ENCODE measurements around the gene GPR149.
"Not testable (repeated sequence)": the region's sequence is repeated elsewhere in the genome, so short reads cannot be mapped to it uniquely, and the experiment has no call there.

The GPR149 gene, protein sequence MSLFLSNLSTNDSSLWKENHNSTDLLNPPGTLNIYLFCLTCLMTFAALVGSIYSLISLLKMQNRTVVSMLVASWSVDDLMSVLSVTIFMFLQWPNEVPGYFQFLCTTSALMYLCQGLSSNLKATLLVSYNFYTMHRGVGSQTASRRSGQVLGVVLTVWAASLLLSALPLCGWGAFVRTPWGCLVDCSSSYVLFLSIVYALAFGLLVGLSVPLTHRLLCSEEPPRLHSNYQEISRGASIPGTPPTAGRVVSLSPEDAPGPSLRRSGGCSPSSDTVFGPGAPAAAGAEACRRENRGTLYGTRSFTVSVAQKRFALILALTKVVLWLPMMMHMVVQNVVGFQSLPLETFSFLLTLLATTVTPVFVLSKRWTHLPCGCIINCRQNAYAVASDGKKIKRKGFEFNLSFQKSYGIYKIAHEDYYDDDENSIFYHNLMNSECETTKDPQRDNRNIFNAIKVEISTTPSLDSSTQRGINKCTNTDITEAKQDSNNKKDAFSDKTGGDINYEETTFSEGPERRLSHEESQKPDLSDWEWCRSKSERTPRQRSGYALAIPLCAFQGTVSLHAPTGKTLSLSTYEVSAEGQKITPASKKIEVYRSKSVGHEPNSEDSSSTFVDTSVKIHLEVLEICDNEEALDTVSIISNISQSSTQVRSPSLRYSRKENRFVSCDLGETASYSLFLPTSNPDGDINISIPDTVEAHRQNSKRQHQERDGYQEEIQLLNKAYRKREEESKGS

DNA sequence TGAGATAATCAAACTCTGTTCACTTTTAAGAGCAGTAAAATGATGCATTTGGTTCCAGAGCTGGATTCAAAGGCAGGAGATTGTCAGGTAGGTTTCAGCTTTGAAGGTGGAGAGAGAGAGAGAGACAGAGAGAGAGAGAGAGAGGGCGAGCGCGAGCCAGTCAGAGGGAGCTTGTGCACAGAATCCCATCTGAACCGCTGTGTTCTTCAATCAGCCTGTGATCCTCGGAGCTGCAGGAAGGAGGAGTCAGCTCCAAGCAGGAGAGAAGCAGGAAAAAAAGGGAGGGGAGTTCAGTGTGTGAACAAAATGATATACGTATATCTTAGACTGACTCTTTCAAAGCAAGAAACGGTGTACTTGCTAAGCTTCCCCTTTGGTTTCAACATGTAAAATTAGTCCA, at the start of gene GPR149:
Gene GPR149 (minus strand): TSS at position 177 of the 400 bp plus-strand sequence. CDS start 575 bp downstream, outside the sequence.
- no peak for DNase-seq

DNA sequence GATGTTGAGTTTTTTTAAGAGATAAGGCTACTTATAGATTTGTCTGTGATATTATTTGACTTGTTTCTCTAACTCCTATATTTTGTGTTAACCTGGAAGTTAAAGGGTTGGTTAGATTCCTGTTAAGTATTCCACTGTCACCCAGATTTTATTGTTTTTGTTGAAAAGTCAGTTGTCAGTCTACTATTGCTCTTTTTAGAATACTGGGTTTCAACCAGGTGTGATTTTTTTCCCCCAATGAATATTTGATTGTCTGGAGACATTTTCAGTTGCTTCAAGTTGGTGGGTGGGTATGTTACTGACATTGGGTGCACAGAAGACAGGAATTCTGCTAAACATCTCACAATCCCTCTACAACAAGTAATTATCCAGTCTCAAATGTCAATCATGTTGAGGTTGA, 43.8 kb upstream of the GPR149 start:
- no peak for DNase-seq

DNA sequence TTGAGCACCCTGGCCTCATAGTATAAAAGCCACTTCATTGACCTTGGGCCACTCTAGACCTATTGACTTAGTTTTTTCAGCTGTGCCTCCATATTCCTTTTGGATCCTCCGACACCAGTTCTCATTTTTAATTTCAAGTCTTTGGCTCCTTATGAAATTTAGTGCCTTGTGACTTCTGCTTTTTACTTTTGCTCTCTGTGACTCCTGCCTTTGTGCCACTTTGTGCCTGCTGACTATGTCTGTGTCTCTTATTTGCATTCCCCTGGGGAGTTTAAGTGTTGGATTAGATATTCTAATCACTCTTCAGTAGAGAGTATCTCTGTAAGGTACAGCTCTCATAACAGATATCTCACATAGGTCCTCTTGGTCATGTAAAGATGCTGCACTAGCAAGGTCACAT, 39.6 kb upstream of the GPR149 start:
- DNase-seq, result no peak

DNA sequence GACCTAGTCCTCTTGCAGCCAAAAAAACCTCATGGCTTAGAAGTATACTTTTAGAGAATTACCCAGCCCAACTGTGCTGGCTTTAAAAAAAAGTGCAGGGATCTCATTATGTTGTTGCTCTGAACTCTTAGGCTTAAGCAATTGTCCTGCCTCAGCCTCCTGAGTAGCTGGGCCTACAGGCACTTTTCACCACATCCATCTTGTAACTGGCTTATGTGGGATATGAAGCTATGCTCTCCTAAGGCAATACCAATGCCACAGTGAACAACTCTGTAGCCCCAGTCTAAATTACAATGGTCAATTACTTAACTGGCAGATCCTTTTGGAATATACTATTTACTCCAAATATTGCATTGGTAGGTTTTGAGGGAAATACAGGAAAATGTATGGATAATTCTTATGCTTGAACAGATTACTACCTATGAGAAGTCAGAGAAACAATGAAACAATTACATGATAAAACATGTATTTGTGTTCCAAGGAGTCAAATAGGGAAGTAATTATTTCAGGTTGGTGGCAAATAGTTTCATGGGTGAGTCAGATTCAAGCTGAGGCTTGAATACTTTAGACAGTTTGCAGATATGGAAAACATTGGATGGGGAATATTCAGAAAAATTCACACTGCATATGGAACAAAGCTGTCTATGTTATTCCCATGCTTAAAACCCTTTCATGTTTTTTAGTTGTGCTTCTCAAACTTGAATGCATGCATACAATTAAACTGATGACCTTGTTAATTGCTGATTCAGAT, 34.6 kb upstream of the GPR149 start:
- no peak for DNase-seq

DNA sequence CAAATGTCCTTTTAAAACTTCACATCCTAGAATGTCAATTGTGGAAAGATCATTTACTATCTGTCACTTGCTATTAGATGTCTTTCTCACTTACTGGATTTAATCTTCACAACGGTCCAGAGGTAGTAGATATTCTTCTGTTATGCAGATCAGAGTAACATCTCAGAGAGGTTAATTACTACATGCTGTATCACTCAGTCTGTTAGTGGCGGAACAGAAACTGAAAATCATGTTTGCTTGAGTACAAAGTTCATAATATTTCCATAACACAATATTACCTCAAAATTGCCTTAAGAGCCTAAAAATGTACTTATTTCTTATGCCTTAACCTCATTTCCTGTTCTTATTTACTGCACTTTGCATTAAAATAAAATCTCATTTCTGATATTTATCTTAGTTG, 28.6 kb upstream of the GPR149 start:
- DNase-seq, result no peak

DNA sequence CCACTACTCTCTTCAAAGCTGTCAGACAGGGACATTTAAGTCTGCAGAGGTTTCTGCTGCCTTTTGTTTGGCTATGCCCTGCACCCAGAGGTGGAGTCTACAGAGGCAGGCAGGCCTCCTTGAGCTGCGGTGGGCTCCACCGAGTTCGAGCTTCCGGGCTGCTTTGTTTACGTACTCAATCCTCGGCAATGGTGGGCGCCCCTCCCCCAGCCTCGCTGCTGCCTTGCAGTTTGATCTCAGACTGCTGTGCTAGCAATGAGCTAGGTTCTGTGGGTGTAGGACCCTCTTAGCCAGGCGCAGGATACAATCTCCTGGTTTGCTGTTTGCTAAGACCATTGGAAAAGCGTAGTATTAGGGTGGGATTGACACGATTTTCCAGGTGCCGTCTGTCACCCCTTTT, 9.1 kb upstream of the GPR149 start:
- DNase-seq, result not testable (repeated sequence)

DNA sequence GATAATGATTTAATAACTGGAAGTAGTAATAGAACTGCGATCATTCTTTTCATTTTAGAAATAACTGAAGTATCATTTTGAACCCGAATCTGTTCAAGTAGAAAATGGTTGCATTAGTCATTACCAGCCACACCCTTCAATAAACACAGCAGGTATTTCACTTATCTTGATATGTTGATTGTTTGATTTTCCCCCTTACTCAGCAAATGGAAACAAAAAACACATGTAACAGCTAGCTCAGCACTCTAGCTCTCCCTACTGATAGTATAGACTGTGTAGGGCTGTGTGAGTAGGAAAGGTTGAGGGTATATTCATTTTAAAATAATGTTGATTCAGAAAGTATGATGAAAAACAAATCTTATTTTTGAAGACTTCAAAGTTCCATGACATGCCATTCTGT, 1.1 kb upstream of the GPR149 start:
- no peak for DNase-seq

DNA sequence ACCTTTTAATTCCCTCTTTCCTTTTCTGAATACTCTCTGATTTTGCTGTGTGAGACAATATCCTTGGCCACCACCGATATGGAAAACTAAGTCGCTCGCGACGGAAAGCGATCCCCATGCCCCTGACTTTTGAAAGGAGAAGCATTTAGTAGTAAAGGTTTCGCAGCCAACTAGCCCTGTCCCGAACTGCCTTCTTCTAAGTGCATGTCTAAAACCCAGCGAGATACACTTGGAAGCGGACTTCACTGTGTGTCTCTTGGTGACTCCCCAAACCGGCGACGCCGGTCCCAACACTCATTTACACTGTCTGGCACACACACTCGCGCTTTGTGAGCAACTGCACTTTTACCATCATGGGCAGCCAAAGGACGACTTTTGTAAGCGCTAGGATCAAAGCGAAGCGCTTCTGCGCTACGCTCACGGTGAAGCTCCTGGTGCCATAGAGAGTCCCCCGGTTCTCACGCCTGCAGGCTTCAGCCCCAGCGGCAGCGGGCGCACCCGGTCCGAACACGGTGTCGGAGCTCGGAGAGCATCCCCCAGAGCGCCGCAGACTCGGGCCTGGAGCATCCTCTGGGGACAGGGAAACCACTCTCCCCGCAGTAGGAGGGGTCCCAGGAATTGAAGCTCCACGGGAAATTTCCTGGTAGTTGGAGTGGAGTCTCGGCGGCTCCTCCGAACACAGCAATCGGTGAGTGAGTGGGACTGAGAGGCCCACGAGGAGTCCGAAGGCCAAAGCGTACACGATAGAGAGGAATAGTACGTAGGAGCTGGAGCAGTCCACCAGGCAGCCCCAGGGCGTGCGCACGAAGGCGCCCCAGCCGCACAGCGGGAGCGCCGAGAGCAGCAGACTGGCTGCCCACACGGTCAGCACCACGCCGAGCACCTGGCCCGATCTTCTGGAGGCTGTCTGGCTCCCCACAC, 1.4 kb downstream of the GPR149 start:
- DNase-seq, result no peak

DNA sequence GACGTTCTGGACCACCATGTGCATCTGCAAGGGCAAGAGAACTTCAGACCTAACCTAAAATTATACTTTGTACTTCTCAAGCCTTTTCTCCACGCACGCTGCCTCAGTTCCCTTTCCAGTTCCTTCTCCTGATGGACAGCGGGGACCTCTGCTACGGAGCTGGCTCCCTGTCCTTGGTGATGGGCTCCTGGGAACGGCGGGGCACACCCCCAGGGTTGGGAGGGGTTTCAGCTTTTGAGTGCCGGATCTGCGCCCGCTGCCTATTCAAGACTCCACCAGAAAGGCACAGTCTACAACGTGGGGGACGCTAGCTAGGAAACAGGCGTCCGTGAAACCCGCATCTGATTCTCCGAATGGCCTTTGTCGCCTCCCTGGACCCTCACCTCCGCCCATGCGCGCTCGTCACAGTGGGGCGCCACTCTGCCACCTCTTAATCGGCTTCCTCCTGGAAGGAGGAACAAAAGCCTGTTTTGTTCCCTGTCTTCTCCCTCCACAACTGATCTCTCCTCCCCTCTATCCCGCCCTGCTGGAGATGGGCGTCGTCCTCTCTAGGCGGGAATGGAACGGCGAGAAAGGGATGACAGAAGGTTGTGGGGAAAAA, 2.2 kb downstream of the GPR149 start:
- no peak for DNase-seq

DNA sequence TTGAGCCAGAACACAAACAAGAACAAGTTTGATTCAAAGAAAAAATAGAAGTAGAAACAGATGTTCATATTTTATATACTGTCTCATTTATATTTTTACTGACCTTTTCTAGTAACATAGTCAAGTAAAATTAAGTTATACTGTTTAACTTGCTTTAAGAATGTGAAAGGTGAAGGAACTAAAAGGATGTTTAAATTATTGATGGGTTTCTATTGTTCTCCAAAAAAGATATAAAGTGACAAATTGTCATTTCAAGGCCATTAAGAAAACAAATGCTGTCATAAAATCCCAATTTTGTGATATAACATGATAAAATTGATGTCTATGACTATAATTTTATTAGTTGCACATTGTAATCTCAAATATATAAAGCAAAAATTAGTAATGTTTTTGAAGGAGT, 7.3 kb downstream of the GPR149 start:
- DNase-seq, result no peak

DNA sequence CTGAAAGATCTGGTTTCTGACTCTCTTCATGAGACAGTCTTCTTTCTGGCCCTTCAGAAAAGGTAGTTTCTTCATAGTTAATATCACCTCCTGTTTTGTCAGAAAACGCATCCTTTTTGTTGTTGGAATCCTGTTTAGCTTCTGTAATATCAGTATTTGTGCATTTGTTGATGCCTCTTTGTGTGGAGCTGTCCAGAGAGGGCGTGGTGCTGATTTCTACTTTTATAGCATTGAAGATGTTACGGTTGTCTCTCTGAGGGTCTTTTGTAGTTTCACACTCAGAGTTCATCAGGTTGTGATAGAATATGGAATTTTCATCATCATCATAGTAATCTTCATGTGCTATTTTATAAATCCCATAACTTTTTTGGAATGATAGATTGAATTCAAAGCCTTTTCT, 8.9 kb downstream of the GPR149 start:
- DNase-seq, result no peak

DNA sequence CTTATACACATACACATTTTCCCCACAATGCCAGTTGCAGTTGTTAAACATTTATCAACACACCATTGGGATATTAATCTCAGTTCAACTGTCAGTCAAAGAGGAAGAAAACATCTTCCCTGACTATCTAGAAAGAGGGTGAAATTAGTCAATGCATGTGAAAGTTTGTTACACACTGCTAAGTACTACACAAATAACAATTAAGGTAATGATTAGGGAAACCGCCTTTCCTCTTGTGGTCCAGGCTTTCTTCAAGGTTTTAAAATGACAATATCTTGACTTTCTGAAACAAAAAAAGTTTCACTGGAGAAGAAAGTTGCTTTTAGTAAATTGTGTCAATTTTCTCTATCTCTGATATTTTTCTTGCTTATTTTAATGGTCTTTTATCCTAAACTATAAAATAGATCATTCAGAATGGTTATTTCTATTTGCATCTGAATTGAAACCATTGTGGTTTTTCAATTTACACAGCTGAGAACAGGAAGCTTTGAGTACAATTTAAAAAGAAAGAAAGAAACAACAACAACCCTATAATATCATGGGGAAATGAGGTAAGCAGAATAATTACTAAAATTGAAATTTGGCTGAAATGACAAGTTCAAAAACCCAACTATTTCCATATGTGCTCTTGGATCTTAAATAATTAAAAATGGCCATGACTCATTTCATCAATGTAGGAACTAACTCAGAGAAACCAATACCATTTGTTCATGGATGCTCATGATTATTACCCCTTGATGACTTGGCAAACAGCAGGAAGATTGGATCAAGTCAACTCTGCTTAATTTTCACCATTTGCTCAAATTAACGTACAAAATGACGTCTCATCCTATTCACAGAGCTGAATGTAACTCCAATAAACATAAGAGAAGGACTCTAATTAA, 31.7 kb downstream of the GPR149 start:
- no peak for DNase-seq

DNA sequence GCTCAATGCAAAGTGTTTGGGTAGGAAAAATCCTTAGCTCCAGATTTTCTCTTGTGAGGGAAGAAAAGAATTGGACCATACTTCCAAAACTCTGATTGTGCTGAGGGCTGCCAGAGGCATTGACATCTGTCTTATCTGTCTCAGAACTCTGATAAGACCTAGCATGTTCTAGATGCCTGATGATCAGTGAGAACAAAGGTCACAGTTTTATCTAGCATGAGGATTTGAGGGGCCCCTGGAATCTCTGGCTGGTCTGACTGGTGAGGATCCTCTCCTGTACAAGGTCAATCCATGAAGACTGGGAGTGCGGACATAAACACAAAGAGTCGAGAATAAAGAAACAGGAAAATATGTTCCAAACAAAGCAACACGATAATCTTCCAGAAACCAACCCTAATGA, 40.1 kb downstream of the GPR149 start:
- no peak for DNase-seq

DNA sequence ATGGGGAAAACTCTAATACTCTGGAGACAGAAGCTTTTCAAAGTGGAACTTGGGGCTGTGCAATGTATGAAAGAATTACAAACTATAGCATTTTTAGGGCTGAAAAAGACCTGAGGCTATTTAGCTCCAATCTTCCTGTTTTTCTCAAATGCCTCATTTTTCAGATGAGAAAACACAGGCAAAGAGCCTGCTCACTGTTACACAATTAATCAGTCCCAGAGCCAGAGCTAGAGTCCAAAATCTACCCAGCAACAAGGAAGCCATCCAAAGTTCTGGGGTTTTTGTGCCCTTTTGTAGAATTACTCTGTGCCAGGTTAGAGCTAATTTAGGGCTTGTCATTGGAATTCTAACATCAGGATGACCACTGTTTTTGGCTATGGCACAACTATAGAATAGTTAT, 45.5 kb downstream of the GPR149 start:
- DNase-seq, result no peak

DNA sequence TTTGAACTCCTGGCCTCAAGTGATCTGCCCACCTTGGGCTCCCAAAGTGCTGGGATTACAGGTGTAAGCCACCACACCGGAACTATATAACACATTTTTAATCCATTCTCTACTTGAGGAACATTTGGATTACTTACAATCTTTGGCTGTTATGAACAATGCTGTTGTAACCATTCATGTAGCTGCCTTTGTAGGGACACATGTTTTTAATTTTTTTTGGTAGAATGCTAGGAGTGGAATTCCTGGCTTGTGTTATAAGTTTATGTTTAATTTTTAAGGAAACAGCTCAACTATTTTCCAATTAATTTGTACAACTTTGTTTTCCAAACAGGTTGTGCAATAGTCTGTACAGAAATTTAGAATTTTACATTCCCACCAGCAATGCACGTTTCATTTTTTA, 51.7 kb downstream of the GPR149 start:
- DNase-seq, result no peak

DNA sequence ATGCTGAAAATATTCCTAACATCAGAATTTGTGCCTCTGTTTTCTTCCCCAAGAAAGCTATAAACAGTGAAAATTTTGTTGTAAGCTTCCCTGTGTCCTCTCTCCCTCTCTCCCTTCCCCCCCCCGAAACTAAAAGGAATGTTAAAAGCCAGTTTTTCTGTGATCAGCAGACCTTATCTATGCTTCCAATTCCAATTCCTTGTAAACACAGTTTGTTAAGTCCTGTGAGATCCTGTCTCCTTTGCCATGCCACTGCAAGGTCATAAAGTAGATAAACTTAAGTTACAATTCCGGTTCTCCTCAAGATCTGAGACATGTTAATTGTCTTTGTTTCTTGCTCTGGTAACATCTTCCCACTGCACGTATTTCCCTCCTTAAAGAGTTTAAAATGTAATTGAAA, 62.8 kb downstream of the GPR149 start:
- DNase-seq, result no peak

DNA sequence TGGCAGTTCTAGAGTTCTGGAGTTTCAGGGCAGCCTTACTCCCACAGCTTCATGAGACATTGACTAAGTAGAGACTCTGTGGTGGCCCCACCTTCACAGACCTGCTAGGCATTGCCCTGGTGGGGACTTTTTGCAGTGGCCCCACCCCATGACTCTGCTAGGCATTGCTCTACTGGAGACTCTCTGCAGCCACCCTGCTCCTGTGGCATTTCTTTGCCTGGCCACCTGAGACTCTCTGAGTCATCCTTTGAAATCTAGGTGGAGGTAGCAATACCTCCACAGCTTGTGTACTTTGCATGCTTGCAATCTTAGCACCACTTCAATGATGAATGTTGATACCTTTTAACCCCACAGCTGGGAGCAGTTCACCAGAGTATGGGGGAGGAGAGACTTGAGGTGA, 65.1 kb downstream of the GPR149 start:
- DNase-seq, result no peak

DNA sequence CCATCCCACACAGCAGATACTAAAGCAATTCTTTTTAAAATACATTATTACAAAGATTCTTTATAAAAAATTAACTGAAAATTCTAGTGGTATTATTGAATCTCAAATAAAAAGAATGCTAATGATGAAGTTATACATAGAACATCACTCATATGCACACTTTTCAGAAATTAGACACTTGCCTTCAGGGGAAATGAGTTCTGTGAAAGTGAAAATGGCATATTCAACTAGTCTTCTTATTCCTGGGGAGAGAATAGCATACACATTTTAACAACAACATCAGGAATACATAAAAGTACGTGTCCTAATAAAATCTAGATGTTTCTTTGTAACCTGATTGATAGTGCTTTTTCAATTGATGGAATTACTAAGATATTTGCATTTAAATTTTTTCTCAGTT, 68.9 kb downstream of the GPR149 start:
- DNase-seq, result no peak

DNA sequence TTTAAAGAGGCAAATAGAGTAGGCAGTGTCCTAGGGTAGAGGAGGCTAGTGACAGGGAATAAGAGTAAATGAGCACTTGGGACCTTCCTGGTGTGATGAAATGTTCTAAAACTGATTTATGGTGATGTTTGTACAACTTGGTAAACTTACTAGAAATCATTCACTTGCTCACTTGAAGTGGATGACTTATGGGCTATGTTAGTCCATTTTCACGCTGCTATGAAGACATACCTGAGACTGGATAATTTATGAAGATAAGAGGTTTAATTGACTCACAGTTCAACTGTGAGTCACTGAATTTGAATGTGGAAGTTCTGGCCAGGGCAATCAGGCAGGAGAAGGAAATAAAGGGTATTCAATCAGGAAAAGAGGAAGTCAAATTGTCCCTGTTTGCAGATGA, 74.0 kb downstream of the GPR149 start:
- DNase-seq, result no peak

DNA sequence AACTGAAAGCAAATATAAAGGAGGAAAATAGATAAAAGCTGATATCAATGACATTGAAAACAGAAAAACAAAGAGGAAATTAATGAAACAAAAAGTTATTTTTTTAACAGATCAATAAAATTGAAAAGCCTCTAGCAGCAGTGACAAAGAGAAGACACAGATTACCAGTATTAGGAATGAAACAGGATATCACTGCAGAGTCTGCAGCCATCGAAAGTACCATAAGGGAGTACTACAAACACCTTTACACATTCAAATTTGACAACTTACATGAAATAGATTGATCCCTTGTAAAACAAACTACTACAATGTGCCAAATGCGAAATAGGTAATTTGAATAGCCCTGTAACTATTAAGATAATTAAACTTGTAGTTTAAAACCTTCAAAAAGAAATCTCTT, 80.8 kb downstream of the GPR149 start:
- DNase-seq, result no peak
